Stimulated activated CD4-positive, alpha-beta T cell treated with anti-CD3 and anti-CD28 coated beads, Interleukin-4, amount 100 ng/mL, for 1 hour (primary cell): ENCODE results near the gene SEC22C.

Source experiments
- DNase-seq: peaks from one replicate; pipeline ENCODE4 v3.0.0-alpha.2; 2020

The SEC22C gene

GRCh38 chr3:42533161-42533897, 48.4 kb downstream of the SEC22C start:
- no peak for DNase-seq

- no peak for DNase-seq
Observed at GRCh38 chr3:42532229-42532628, 49.5 kb downstream of the SEC22C start.

- no peak for DNase-seq
Observed at GRCh38 chr3:42531470-42531869, 50.3 kb downstream of the SEC22C start.

GRCh38 chr3:42530073-42530472, 51.7 kb downstream of the SEC22C start:
- DNase-seq = no peak

GRCh38 chr3:42529468-42529867, 52.3 kb downstream of the SEC22C start:
- no peak for DNase-seq

GRCh38 chr3:42527368-42527917, 54.3 kb downstream of the SEC22C start:
- no peak for DNase-seq

GRCh38 chr3:42526616-42527367, 55.0 kb downstream of the SEC22C start:
- peak; percentile 49 for DNase-seq

- DNase-seq = no peak
Observed at GRCh38 chr3:42525736-42526345, 55.9 kb downstream of the SEC22C start.

- no peak for DNase-seq
Observed at GRCh38 chr3:42525212-42525611, 56.6 kb downstream of the SEC22C start.

GRCh38 chr3:42524751-42525150, 57.0 kb downstream of the SEC22C start:
- no peak for DNase-seq

GRCh38 chr3:42520906-42521305, 60.9 kb downstream of the SEC22C start:
- no peak for DNase-seq

GRCh38 chr3:42520336-42520735, 61.4 kb downstream of the SEC22C start:
- no peak for DNase-seq

GRCh38 chr3:42519568-42519962, 62.2 kb downstream of the SEC22C start:
- no peak for DNase-seq

GRCh38 chr3:42518800-42519567, 62.8 kb downstream of the SEC22C start:
- no peak for DNase-seq

- no peak for DNase-seq
Observed at GRCh38 chr3:42517117-42517516, 64.7 kb downstream of the SEC22C start.

GRCh38 chr3:42516443-42516842, 65.3 kb downstream of the SEC22C start:
- DNase-seq = no peak

- no peak for DNase-seq
Observed at GRCh38 chr3:42515976-42516375, 65.8 kb downstream of the SEC22C start.

GRCh38 chr3:42515391-42515916, 66.3 kb downstream of the SEC22C start:
- no peak for DNase-seq

GRCh38 chr3:42514876-42515275, 66.9 kb downstream of the SEC22C start:
- no peak for DNase-seq

GRCh38 chr3:42513521-42513920, 68.2 kb downstream of the SEC22C start:
- DNase-seq = no peak

- DNase-seq = no peak
Observed at GRCh38 chr3:42513121-42513520, 68.6 kb downstream of the SEC22C start.

GRCh38 chr3:42511736-42512135, 70.0 kb downstream of the SEC22C start:
- no peak for DNase-seq

GRCh38 chr3:42511201-42511600, 70.6 kb downstream of the SEC22C start:
- no peak for DNase-seq
